Measurements from ENCODE around the gene EVI2B.

DNA sequence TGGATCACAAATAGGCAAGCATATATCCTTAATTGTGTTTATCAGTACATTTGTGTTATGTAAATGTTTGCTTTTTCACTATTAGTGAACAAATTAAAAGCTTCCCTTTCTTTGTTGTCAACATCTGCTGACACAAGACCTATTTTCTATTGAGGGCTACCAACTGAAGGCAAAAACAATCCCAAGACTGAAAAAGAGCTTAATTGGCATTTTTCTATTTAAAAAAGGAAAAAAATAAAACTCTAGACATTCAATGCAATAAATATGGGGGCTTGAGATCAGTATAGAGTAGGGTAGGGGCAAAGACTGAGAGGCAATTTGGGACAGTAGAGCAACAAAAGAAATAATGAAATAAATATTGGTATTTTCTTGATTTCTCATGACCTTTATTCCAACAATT lies 41.1 kb downstream of the EVI2B start:
- TF ChIP-seq, protein P1, sequence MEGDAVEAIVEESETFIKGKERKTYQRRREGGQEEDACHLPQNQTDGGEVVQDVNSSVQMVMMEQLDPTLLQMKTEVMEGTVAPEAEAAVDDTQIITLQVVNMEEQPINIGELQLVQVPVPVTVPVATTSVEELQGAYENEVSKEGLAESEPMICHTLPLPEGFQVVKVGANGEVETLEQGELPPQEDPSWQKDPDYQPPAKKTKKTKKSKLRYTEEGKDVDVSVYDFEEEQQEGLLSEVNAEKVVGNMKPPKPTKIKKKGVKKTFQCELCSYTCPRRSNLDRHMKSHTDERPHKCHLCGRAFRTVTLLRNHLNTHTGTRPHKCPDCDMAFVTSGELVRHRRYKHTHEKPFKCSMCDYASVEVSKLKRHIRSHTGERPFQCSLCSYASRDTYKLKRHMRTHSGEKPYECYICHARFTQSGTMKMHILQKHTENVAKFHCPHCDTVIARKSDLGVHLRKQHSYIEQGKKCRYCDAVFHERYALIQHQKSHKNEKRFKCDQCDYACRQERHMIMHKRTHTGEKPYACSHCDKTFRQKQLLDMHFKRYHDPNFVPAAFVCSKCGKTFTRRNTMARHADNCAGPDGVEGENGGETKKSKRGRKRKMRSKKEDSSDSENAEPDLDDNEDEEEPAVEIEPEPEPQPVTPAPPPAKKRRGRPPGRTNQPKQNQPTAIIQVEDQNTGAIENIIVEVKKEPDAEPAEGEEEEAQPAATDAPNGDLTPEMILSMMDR (IDR thresholded peaks at IDR 0.05) = no peak
- TF ChIP-seq POLR2A (IDR thresholded peaks at IDR 0.05) = no peak

All from thyroid gland (tissue), 4 donors.